Measurements from ENCODE around the gene CSF3. TPM values are rescaled to one million over a fixed set of nuclear protein-coding genes. Genes with fewer than 3 reads are reported as not detected.
A peak's percentile ranks its signal among the peaks of the same experiment; 100 is the strongest.

CSF3 gene
- total RNA-seq, 1 experiment from 2014 or later, result not detected

DNA sequence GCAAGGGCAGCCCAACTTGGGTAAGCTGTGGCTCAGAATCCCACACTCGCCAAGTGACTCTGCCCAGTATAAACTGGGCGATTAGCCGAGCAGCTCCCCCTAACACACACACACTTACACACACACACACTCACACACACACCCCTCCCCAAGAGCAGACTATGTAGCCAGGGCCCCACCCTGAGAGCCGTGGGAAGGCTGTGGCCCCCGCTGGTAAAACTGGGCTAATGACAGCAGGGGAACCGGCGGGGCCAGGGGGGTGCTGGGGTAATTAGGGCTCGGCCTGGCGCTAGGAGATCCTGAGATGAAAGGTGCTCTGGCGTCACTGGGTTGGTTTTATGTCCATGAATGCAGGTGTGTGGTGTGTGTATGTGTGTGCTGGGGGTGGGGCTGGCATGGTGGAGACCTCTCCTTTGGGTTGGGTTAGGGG is 46.4 kb downstream of the CSF3 start:
- Histone ChIP-seq H3K18ac (ENCODE audit: insufficient read length, low read depth, low read length) (no peak overlapping the region), H3K27ac (ENCODE audit: insufficient read length, low read depth, low read length) (no peak overlapping the region), H3T11ph (ENCODE audit: low read length) (no peak overlapping the region), H3K4me2 (ENCODE audit: insufficient read depth, insufficient read length, low read length) (no peak overlapping the region), H2AFZ (ENCODE audit: low read length) (no peak overlapping the region), H3K23ac (ENCODE audit: insufficient read length, low read depth, low read length) (no peak overlapping the region), H3K23me2 (ENCODE audit: insufficient read length, low read depth, low read length, poor library complexity, severe bottlenecking) (peaks cover 9% of the 10 kb centered on the region), H2BK20ac (ENCODE audit: low read depth, low read length, poor library complexity, severe bottlenecking) (no peak overlapping the region), H2BK15ac (ENCODE audit: low read depth, low read length) (no peak overlapping the region), H4K5ac (ENCODE audit: insufficient read length, low read depth, low read length) (no peak overlapping the region), H3K14ac (ENCODE audit: insufficient read depth, low read length) (no peak overlapping the region), H3K56ac (ENCODE audit: insufficient read length, low read depth, low read length) (no peak overlapping the region), H3K9me3 (ENCODE audit: control insufficient read depth, low read depth, low read length) (no peaks in the 10 kb centered on the region), H3K4me1 (ENCODE audit: insufficient read depth, low read length) (peaks cover 10% of the 10 kb centered on the region), H4K8ac (replicated peaks; ENCODE audit: insufficient read length, low read depth, low read length) (no peak overlapping the region), H3K79me2 (ENCODE audit: insufficient read depth, low read length) (no peaks in the 10 kb centered on the region), H4K20me1 (ENCODE audit: control insufficient read depth, insufficient read depth, insufficient read length) (no peaks in the 10 kb centered on the region), H2AK5ac (ENCODE audit: insufficient read length, low read length) (no peak overlapping the region), H2BK5ac (ENCODE audit: insufficient read length, low read length) (no peak overlapping the region), H3K27me3 (ENCODE audit: insufficient read depth, low read length) (peaks cover 2% of the 10 kb centered on the region; the same call in 1 of the 2 replicates), H2BK120ac (ENCODE audit: low read depth, low read length, poor library complexity, severe bottlenecking) (no peak overlapping the region), H3K79me1 (ENCODE audit: insufficient read depth, low read depth, low read length, poor library complexity, severe bottlenecking) (no peaks in the 10 kb centered on the region), H4K91ac (ENCODE audit: insufficient read length, low read depth, low read length) (no peak overlapping the region), H2BK12ac (ENCODE audit: insufficient read length, low read depth, low read length) (no peak overlapping the region), H3K9ac (ENCODE audit: extremely low read depth, insufficient read length, low read length) (no peak overlapping the region), H3K4ac (ENCODE audit: low read depth, low read length) (no peak overlapping the region)
- WGBS (ENCODE audit: extremely low coverage, insufficient read length, low lambda C conversion rate), result no CpG with 5 or more reads among the region's 10 CpGs
- no peak overlapping the region for H3K27ac Mint-ChIP-seq
- H3K4me1 Mint-ChIP-seq, result peaks cover 45 to 71% of the 10 kb centered on the region in 2 experiments
- no peaks in the 10 kb centered on the region; a peak in 1 of 5 replicates for H3K9me3 Mint-ChIP-seq
- H3K27me3 Mint-ChIP-seq (ENCODE audit: low read depth), result peaks cover 40% of the 10 kb centered on the region
- H3K4me3 Mint-ChIP-seq, result peak overlapping the region; percentile 74 to 91
- TF ChIP-seq, protein P1, sequence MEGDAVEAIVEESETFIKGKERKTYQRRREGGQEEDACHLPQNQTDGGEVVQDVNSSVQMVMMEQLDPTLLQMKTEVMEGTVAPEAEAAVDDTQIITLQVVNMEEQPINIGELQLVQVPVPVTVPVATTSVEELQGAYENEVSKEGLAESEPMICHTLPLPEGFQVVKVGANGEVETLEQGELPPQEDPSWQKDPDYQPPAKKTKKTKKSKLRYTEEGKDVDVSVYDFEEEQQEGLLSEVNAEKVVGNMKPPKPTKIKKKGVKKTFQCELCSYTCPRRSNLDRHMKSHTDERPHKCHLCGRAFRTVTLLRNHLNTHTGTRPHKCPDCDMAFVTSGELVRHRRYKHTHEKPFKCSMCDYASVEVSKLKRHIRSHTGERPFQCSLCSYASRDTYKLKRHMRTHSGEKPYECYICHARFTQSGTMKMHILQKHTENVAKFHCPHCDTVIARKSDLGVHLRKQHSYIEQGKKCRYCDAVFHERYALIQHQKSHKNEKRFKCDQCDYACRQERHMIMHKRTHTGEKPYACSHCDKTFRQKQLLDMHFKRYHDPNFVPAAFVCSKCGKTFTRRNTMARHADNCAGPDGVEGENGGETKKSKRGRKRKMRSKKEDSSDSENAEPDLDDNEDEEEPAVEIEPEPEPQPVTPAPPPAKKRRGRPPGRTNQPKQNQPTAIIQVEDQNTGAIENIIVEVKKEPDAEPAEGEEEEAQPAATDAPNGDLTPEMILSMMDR (conservative IDR thresholded peaks at IDR 0.05), result no peak
- no peak for DNase-seq
- no peaks in the 10 kb centered on the region; a peak in 1 of 7 replicates for H3K36me3 Mint-ChIP-seq (ENCODE audit: insufficient read depth in 1 of 3, low read depth in 3 of 3)

Data from H9 (cell line).